ENCODE data around the gene PRKAG2.
"Not testable (repeated sequence)": the region's sequence is repeated elsewhere in the genome, so short reads cannot be mapped to it uniquely, and the experiment has no call there.

PRKAG2 gene

DNA sequence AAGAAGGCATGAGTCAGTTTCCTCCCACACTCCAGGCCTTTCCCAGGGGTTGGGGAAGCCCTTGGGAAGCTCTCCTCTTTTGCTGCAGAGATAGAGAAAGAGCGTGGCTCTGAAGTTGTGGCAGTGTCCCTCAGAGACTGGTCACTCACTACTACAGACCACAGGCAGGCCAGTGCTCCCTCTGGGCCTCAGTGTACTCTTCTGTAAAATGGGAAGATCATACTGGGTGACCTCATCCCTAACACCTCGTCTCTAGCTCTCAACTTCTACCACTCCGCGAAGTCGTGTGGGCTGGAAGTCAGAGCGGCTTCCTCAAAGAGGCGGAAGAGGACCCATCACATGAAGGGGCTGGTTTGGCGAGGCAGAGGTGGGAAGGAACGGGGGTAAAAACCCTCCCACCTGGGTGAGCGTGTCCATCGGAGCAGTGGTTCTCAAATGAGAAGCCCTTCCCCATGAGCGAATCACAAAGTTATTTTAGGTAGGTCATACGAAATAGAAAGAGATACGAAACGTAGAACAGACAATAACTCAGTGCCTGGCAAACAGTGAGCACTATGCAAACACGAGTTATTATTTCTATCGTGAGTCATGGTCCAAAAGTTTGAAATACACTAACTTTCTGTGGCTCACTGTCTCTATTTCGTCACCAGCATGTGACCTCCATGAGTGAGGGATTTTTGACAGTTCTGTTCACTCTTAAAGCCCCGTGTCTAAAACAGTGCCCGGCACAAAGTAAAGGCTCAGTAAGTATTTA lies 32.7 kb downstream of the PRKAG2 start:
- peaks cover 8% of the 10 kb centered on the region for H3K4me1 Mint-ChIP-seq
- no peaks in the 10 kb centered on the region for H3K36me3 Mint-ChIP-seq
- DNase-seq (ENCODE audit: low spot score in 2 of 2) (no peak), ATAC-seq (peak; percentile 36)
- H3K27ac Mint-ChIP-seq = peak overlapping the region; percentile 63
- no peaks in the 10 kb centered on the region for H3K9me3 Mint-ChIP-seq
- no peak overlapping the region for H3K4me3 Mint-ChIP-seq

DNA sequence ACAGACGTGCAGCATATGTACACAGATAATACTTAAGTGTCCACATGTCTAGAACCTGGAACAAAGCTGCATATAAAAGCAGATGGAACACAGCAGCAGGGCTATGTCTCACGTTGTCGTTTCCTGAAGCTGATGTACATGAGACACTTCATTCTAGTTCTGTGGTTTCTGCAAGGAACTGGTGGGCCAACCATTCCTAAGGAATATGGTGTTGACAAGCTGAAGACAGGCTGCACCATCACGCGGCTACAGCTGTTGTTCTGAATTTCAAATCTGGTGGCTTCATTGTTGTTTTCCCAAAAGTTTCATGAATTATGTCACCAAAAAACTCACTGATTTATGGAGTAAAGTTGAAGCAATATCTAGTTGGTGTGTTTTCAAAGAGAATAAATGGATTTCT lies 33.7 kb downstream of the PRKAG2 start:
- Mint-ChIP-seq H3K9me3 (no peaks in the 10 kb centered on the region), H3K4me1 (peaks cover 9% of the 10 kb centered on the region), H3K27ac (peak overlapping the region; percentile 57), H3K4me3 (no peak overlapping the region), H3K36me3 (no peaks in the 10 kb centered on the region)
- ATAC-seq = no peak
- DNase-seq (ENCODE audit: low spot score in 2 of 2) = no peak

DNA sequence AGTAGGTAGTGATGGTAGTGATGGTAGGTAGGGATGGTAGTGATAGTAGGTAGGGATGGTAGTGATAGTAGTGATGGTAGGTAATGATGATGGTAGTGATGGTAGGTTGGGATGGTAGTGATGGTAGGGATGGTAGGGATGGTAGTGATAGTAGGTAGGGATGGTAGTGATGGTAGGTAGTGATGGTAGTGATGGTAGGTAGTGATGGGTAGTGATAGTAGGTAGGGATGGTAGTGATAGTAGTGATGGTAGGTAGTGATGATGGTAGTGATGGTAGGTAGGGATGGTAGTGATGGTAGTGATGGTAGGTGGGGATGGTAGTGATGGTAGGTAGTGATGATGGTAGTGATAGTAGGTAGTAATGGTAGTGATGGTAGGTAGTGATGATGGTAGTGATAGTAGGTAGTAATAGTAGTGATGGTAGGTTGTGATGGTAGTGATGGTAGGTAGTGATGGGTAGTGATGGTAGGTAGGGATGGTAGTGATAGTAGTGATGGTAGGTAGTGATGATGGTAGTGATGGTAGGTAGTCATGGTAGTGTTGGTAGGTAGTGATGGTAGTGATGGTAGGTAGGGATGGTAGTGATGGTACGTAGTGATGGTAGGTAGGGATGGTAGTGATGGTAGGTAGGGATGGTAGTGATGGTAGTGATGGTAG lies 35.4 kb downstream of the PRKAG2 start:
- H3K27ac Mint-ChIP-seq, ATAC-seq, H3K4me1 Mint-ChIP-seq: not testable (repeated sequence)

DNA sequence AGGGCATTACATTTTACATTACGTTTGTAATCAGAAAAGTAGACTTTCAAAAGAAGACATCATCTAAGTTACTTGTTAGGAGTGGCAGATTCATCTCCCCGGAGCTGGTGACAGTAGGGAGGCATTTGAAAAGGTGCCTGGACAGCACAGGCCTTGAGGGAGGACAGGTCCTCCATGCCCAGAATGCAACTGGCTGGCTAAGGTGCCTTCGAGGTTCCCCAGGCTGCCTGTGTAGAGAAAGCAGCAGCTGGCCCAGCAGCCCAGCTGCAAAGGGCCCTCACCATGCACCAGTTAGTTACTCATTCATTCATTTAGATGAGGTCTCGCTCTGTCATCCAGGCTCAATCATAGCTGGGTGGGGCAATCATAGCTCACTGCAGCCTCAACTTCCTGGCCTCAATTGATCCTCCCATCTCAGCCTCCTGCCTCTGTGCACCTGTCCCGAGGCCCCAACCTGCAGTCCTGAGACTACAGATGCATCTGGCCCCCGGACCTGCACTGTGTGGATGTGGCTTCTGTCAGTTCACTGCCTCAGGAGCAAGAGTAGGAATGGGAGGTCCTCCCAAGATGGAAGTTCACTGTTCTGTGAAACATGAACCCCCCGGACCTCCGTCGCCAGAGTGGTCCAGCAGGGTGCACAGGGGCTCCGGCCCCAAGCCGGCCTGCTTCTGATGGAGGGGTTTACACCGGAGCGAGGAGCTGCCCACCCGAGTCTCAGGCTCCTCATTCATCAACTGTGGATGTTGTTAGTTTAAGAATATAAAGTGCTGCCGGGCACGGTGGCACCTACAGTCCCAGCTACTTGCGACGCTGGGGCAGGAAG lies 36.6 kb downstream of the PRKAG2 start:
- Mint-ChIP-seq H3K4me1 (peaks cover 9% of the 10 kb centered on the region), H3K27ac (no peak overlapping the region), H3K4me3 (peak overlapping the region; percentile 61), H3K36me3 (no peaks in the 10 kb centered on the region), H3K9me3 (no peaks in the 10 kb centered on the region)
- no peak for DNase-seq (ENCODE audit: low spot score in 2 of 2)
- no peak for ATAC-seq

More for the DNA sequence above, 35.4 kb downstream of the PRKAG2 start:
- not testable (repeated sequence) for H3K36me3 Mint-ChIP-seq; DNase-seq (ENCODE audit: low spot score in 2 of 2); H3K4me3 Mint-ChIP-seq; H3K9me3 Mint-ChIP-seq

DNA sequence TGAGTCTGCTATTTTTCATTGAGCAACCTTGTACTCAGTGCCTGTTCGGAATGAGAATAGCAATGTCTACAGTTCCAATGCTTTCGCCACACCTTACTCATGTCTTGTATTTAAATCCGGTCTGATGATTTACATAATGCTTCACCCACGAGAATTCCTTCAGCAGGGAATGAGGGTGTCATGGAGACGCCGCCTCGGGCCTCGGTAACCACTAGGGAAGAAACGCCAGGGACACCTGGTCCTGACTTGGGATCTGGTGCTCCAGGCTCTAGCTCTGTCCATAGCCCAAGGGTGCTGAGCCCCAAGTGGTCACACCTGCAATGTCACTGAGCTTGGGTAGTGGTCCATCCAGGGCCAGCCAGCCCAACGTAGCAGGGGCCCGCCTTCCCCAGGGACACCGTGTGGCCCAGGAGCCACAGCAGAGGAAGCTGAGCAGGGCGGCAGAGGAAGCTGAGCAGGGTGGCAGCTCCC lies 37.4 kb downstream of the PRKAG2 start:
- peak overlapping the region; percentile 61 for H3K4me3 Mint-ChIP-seq
- no peaks in the 10 kb centered on the region for H3K36me3 Mint-ChIP-seq
- H3K4me1 Mint-ChIP-seq = peaks cover 14% of the 10 kb centered on the region
- ATAC-seq (peak; percentile 11), DNase-seq (ENCODE audit: low spot score in 2 of 2) (no peak)
- H3K9me3 Mint-ChIP-seq = no peaks in the 10 kb centered on the region
- H3K27ac Mint-ChIP-seq = peak overlapping the region; percentile 70

DNA sequence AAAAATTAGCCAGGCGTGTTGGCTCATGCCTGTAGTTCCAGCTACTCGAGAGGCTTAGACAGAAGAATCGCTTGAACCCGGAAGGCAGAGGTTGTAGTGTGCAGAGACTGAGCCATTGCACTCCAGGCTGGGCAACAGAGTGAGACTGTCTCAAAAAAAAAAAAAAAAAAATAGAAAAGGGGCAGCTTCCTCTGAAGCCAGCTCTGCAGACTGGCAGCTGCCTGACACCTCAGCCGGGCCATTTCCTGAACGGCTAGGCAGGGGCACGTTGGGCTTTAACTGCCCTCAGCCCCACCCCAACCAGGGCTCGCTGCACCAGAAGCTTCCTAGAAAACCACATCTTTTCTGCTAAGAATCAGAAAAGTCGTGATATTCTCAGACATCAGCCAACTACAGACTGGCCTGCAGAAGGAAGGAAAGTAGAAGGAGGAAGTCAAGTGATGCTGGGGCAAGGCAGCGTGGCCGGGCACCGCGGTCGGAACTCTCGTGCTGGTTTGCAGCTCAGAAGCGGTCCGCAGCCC lies 38.0 kb downstream of the PRKAG2 start:
- Mint-ChIP-seq H3K9me3 (no peaks in the 10 kb centered on the region), H3K27ac (peak overlapping the region; percentile 70), H3K4me3 (peak overlapping the region; percentile 61), H3K4me1 (peaks cover 18% of the 10 kb centered on the region), H3K36me3 (no peaks in the 10 kb centered on the region)
- DNase-seq (ENCODE audit: low spot score in 2 of 2) (peak; percentile 22 to 76), ATAC-seq (peak; percentile 90)

DNA sequence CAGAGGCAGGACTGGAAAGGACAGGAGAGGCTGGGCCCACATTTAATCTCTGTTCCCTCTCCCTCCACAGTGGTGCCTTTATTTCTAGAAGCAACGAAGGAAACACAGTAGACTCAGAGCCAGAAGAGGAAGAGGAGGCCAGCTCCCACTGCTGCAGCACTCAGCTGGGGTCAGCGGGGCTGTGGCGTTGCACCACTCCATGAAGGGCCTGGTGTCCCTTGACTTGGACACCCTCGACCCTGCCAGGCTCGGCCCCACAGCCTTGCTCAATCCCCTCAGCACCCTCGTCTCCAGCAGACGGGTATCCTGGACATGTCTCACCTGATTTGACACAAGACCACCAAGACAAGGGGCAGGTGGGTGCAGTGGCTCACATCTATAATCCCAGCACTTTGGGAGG lies 38.8 kb downstream of the PRKAG2 start:
- no peaks in the 10 kb centered on the region for H3K36me3 Mint-ChIP-seq
- no peak for ATAC-seq
- H3K27ac Mint-ChIP-seq = peak overlapping the region; percentile 70
- H3K4me1 Mint-ChIP-seq = peaks cover 21% of the 10 kb centered on the region
- peak overlapping the region; percentile 61 for H3K4me3 Mint-ChIP-seq
- no peak for DNase-seq (ENCODE audit: low spot score in 2 of 2)
- H3K9me3 Mint-ChIP-seq = no peaks in the 10 kb centered on the region

DNA sequence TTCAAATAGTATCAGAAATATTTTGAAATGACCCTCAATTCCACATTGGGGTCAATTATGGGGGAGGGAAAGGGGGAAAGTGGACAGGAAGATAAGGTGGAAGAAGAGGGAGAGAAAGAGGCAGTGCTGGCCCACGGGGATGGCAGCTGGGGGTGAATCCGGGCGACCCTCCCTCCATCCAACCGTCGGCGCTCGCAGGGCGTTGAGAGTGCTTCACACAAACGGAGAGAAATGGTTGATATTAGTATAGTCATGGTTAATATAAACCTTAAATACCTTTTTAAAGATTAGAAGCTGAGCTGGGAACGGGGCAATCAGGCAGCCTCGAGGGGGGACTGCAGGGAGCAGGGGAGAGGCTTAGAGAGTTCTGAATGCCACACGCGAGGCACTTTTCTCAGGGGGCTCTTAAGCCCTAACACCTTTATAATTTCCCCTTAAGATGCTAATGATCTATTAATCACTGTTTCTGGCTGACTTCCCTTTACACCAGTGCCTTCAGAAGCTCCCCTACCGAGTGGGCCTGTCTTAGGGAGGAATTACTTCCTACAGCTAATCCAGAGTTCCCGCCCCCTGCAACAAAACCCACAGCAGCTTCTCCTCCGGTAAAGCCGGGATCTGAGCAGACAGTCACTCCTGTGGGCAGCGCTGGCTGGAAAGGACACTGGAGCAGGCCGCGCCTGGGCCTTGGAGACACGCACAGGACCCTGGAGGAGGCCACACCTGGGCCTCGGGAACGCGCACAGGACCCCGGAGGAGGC lies 39.5 kb downstream of the PRKAG2 start:
- ATAC-seq (no peak), DNase-seq (ENCODE audit: low spot score in 2 of 2) (no peak)
- H3K4me1 Mint-ChIP-seq = peaks cover 26% of the 10 kb centered on the region
- no peaks in the 10 kb centered on the region for H3K9me3 Mint-ChIP-seq
- H3K36me3 Mint-ChIP-seq = no peaks in the 10 kb centered on the region
- H3K27ac Mint-ChIP-seq = peak overlapping the region; percentile 77
- no peak overlapping the region for H3K4me3 Mint-ChIP-seq

DNA sequence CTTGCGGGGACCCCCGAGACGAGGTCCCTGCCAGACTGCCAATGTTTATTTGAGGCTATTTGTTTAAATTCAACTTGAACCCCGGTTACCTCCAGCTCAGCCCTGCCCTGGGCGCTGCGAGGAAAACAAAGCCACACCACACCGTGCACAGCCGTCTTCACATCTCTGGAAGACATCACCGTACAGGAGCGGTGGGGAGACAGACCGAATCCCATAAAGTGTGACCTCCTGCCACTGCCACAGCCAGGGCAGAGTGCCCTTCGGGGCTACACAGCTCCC lies 40.0 kb downstream of the PRKAG2 start:
- Mint-ChIP-seq H3K36me3 (no peaks in the 10 kb centered on the region), H3K9me3 (no peaks in the 10 kb centered on the region), H3K4me1 (peaks cover 26% of the 10 kb centered on the region), H3K4me3 (no peak overlapping the region), H3K27ac (peak overlapping the region; percentile 77)
- ATAC-seq (no peak), DNase-seq (ENCODE audit: low spot score in 2 of 2) (no peak)

DNA sequence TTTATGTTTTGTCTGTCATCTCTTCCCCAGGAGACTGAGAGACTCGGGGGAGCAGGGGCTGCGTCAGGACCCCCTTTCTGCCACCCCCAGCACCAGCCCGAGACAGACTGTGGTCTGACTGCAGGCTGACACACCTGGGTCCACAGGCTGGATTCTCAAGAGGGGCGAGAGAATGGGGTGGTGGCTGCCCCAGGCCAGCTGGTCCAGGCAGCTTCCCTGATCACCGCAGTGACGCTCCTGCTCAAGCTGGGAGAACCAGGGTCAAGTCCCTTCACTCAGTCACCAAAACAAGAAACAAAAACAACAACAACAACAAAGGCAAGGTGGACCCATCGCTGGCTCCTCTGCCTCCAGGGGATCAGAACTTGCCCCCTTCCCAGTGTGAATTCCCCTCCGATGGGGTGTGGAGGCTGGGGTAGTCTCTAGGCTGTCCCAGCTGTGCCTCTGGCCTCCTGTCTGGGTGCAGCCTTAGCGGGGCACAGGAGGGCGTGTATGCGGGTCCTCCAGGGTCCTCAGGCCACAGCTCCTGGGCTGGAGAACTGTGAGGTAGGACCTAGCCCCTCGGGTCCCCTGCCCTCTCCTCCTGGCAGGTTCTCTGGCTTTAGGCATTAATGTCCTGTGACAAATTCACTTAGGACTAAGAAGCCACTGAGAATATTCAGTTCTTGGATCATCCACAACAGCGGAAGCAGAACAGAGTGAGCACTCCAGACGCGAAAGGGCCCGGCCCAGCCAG lies 40.6 kb downstream of the PRKAG2 start:
- no peak for ATAC-seq
- Mint-ChIP-seq H3K9me3 (no peaks in the 10 kb centered on the region), H3K4me3 (no peak overlapping the region), H3K4me1 (peaks cover 26% of the 10 kb centered on the region), H3K27ac (no peak overlapping the region), H3K36me3 (no peaks in the 10 kb centered on the region)
- no peak for DNase-seq (ENCODE audit: low spot score in 2 of 2)

DNA sequence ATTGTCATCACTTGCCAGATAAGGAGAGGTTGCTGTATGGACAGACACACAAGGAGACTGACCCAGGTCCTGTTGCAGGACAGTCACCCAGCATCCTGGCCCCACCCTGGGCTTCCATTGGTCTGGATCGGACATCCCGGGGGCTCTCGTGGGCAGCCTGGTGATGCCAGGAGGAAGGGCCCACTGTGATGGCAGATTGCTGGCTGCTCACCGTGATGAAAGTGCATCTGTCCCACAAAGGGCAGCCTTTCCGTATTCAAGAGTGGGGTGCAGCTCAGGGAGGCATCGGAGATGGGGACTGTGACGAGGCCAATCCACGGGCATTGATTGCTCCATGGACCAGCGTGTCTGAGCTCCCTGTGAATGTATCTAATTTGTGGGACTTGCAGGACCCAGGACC lies 41.3 kb downstream of the PRKAG2 start:
- ATAC-seq = no peak
- H3K4me3 Mint-ChIP-seq = no peak overlapping the region
- H3K27ac Mint-ChIP-seq = no peak overlapping the region

DNA sequence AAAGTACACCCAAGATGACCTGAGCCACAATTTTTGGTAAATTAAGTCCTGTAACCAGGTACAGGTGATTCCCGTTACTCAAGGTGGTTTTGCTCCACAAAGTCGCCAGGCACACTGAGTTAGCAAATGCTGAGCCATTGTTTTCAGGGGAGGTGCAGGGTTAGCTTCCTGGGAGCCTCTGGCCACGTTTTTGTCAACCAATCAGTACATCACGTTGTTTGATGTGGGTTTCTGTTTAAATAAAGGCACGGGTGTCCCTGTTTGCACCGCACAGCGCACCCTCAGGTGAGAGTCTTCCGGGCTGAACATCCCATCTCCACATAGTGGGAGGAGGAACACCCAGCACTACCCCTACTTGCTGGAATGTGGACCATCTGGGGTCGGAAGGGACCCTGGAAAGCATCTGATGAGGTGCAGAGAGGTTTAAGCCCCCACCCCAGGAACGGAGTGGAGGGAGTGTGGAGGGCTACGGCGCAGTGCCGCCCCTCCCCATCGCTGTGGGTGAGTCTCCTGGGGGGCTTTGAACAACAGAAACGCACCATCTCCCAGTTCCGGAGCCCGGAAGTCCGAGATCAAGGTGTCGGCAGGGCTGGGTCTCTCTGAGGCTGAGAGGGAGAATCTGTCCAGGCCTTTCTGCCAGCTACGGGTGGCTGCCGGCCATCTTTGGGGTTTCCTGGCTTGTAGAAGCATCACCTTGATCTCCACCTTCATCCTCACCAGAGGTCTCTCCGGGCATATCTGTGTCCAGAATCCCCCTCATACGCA lies 42.5 kb downstream of the PRKAG2 start:
- ATAC-seq (no peak), DNase-seq (ENCODE audit: low spot score in 2 of 2) (no peak)
- Mint-ChIP-seq H3K9me3 (no peaks in the 10 kb centered on the region), H3K36me3 (no peaks in the 10 kb centered on the region), H3K27ac (peak overlapping the region; percentile 34), H3K4me3 (no peak overlapping the region), H3K4me1 (peaks cover 24% of the 10 kb centered on the region)

More for the DNA sequence above, 41.3 kb downstream of the PRKAG2 start:
- H3K4me1 Mint-ChIP-seq = peaks cover 26% of the 10 kb centered on the region
- no peaks in the 10 kb centered on the region for H3K9me3 Mint-ChIP-seq
- no peak for DNase-seq (ENCODE audit: low spot score in 2 of 2)
- no peaks in the 10 kb centered on the region for H3K36me3 Mint-ChIP-seq

DNA sequence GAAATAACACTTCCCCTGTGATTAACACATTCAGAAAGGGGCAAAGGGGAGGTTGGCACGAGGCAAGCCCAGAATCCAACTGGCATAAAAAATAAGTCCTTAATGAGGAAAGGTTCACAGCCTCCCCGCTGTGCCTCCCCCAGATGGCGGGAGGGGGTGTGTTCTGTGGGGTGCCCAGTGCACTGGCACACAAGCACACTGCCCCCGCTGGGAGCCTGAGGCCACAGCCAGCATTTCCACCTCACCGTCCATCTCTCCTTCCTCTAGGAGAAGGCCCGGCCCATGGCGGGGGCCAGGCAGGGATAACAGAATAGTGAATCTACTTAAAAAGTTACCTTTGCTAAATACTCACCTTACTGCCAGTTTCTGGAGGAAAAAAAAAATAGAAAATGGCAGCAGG lies 43.2 kb downstream of the PRKAG2 start:
- Mint-ChIP-seq H3K4me1 (peaks cover 28% of the 10 kb centered on the region), H3K4me3 (no peak overlapping the region), H3K36me3 (no peaks in the 10 kb centered on the region), H3K27ac (no peak overlapping the region), H3K9me3 (no peaks in the 10 kb centered on the region)
- DNase-seq (ENCODE audit: low spot score in 2 of 2) (no peak), ATAC-seq (no peak)

DNA sequence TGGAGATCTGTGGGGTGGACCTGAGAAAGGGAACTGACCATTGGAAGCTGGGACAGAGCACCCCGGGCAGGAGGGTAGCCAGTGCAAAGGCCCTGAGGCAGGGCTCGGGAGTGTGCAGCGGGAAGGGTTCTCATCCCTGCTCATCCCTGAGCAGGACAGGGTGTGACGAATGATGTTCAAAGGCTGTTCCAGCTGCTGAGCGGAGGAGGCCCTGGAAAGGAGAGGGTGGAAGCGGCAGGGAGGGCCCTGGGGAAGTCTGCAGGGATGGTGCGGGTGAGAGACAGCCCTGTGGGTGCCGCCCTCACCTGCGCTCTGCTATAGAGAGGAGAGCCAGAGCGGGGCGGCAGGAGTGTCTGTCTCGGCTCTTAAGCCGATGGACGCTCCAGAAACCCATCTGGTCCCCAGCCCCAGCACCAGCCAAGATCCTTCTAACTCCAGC lies 43.7 kb downstream of the PRKAG2 start:
- Mint-ChIP-seq H3K27ac (peak overlapping the region; percentile 24), H3K36me3 (no peaks in the 10 kb centered on the region), H3K9me3 (no peaks in the 10 kb centered on the region), H3K4me3 (no peak overlapping the region), H3K4me1 (peaks cover 29% of the 10 kb centered on the region)
- no peak for DNase-seq (ENCODE audit: low spot score in 2 of 2)
- no peak for ATAC-seq

Measured in stimulated activated effector memory CD8-positive, alpha-beta T cell treated with anti-CD3 and anti-CD28 coated beads, Interleukin-12 subunit alpha, Interleukin-12 subunit beta, amount 100 ng/mL, for 72 hours (primary cell).